ENCODE measurements around the gene BAAT.
"Not testable (repeated sequence)": the region's sequence is repeated elsewhere in the genome, so short reads cannot be mapped to it uniquely, and the experiment has no call there.

BAAT gene

GRCh38 chr9:101384873-101385536 is at the start of gene BAAT:
Gene BAAT, minus strand, starts transcription at chr9:101385006. Its CDS starts 13,602 bp downstream, at chr9:101371404.
- DNase-seq (ENCODE audit: low spot score), result not testable (repeated sequence)

- no peak for DNase-seq (ENCODE audit: low spot score)
These were observed 48.4 kb upstream of the BAAT start for GRCh38 chr9:101433229-101433628.

DNA sequence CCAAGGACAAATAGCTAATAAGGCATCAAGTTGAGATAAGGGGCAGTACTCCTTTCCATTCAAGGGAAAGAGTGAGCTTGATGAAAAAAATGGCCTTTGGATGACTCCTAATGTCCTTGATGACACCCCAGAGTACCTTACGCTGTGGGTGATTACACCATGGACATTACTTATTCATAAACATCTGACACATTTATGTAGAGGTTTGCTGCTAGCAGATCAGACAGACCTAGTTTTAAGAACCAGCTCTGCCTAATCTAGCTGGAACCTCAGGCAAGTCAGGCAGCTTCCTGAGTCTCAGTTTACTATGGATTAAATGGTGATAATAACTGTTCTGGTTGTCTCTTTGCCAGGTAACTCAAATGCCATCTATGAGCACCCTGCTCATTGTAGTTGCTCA is 47.9 kb upstream of the BAAT start:
- DNase-seq (ENCODE audit: low spot score), result no peak

DNA sequence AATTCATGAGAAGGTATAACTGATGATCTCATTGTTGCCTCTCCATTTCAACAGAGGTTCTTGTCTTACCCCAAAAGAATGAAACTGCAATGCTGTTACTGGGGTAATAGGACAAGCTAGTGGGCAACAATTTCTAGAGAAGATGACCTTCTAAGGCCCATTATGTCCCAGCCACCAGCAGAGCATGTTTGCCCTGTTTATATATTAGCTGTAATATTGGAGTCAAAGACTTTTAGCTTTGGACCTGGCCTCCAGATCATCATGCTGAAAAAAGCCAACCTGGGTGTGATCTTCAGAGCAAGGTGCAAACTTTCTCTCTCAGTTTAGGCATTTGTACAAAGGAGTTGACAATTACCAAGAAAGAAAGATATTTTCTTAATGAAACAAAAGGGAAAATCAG is 47.4 kb upstream of the BAAT start:
- DNase-seq (ENCODE audit: low spot score), result no peak

DNA sequence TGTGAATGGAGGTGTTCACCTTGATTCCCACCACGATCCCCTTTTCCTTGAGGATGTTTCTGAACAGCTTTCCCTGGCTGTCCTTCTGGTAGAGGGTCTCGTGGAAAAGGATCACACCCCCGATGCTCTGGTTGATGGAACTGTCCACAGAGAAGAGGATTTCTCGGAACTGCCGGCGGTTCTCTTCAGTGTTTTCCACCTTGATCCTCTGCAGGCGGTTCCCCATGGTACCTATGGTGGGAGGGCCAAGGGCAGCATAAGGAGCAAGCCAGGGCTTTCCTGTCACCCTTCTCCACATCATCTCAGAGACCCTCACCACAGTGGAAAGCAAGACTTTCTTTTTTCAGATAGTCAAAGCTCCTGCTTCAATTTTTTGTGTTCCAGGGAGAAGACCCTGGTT is 44.9 kb upstream of the BAAT start:
- no peak for DNase-seq (ENCODE audit: low spot score)

DNA sequence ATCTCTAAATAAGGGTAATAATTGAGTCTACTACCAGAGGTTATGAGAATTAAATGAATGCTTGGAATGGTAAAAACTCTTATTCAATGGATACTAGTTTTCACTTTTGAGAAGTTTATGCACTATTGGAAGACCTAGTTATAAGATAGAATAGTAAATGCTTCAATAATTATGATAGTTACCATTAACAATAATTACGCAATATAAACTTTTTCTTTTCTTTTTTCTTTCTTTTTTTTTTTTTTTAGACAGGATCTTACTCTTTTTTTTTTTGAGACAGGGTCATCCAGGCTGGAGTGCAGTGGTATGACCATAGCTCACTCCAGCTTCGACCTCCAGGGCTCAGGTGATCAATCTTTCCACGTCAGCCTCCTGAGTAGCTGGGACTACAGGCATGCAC is 44.1 kb upstream of the BAAT start:
- DNase-seq (ENCODE audit: low spot score), result no peak

GRCh38 chr9:101427957-101428655 is 43.3 kb upstream of the BAAT start:
- no peak for DNase-seq (ENCODE audit: low spot score)

GRCh38 chr9:101427358-101427757 is 42.6 kb upstream of the BAAT start:
- no peak for DNase-seq (ENCODE audit: low spot score)

DNA sequence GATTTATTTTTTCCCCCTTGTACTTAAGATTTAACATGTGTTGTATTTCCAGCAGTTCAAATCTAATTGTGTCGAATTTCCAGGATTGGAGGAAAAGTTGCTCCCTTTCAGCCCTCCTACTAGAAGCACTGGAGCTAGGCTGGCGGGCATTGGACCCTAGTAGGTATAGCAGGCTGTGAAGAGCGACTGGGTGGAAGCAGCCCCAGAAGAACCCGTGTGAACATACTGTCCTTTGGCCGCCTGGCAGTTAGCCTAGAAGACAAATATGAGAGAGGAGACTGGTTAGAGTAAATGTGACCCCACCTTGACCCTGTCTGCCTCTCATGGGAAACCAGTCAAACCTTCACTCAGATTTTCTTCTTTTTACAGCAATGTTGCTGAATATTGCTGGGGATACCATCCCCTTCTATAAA is 36.9 kb upstream of the BAAT start:
- no peak for DNase-seq (ENCODE audit: low spot score)

- no peak for DNase-seq (ENCODE audit: low spot score)
These were observed 35.1 kb upstream of the BAAT start for GRCh38 chr9:101419863-101420262.

DNA sequence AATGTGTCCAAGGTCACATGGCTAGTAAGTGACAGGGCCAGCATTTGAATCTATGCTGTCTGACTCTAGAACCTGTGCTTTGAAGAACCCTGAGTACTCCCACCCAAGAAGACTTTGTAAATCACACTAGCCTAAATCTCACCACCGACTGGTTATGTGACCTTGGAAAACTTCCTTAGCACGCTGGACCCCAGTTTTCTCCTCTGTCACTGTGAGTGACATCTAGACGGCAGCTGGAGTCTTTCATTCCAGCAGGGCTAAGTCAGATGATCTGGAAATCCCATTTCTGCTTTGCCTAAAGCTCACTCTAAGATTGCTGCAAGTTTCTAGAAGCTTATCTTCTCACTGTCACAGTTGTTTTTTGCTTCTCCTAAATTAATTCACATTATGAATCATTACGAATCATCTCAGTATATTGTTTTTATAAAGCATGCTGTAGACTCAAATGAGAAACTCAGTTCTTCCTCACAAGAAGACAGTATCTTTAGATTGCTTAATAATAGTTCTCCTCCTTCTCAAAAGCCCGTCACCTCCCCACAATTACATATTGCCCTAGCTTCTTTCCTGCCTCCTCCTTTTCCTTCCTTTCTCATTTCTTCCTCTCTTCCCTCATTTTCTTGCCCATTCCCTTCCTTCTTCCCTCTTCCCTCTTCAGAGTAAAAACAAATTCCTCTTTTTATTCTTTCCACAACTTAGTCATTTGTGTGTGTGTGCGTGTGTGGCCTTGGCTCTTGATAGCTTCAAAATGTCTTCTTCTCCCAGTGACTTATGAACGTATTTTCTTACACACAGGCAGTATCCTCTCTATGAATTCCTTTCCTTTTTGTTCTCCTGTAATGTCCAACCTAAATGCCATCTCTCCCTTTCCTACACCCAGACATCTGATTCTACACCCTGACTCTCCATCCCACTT is 34.0 kb upstream of the BAAT start:
- no peak for DNase-seq (ENCODE audit: low spot score)

DNA sequence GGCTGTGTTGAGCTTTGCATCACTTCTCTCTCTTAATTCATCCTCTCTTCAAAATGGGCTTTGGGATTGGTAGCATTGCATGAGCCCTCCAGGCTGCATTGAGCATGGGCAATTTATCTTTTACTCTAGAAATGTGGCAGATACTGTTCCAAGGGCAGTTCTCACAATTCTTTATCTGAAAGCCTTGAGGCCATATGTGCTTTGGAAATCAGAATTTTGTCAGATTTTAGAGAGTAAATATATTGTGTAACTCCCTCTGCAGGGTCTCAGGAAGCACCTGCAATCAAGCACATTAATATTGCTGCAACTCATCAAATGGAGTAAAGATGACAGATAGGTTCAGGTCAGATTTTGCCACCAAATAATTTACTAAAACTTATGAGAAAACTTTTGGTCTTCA is 33.2 kb upstream of the BAAT start:
- DNase-seq (ENCODE audit: low spot score), result no peak

DNA sequence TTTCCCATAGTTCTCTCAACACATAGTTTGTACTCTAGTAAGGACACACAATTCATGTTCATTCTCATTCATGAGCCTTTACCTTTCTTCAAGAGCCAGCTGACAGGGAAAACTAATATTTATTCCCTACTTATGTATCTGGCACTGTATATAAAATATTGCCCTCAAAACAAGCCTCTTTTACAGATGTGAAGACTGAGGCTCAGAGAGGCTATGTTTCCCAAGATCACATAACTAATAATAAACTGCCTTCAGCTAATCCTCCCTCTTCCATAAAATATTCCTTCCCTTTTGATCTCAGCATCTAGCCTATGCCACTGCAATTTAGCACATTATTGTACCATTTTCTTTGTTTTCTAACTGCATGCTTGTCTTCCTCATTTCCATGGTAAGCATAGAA is 32.6 kb upstream of the BAAT start:
- DNase-seq (ENCODE audit: low spot score), result no peak

- DNase-seq (ENCODE audit: low spot score), result no peak
These were observed 30.8 kb upstream of the BAAT start for GRCh38 chr9:101415578-101415977.

- no peak for DNase-seq (ENCODE audit: low spot score)
These were observed 30.0 kb upstream of the BAAT start for GRCh38 chr9:101414839-101415238.

DNA sequence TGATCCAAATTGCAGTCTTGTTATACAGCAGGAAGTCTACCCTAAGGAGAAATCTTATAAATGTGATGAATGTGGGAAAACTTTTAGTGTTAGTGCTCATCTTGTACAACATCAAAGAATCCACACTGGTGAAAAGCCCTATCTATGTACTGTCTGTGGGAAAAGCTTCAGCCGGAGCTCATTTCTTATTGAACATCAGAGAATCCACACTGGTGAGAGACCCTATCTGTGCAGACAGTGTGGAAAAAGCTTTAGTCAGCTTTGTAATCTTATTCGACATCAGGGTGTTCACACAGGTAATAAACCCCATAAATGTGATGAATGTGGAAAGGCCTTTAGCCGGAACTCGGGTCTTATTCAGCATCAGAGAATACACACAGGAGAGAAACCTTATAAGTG is 24.3 kb upstream of the BAAT start:
- no peak for DNase-seq (ENCODE audit: low spot score)

GRCh38 chr9:101408374-101409078 is 23.7 kb upstream of the BAAT start:
- DNase-seq (ENCODE audit: low spot score), result no peak

GRCh38 chr9:101403516-101404285 is 18.9 kb upstream of the BAAT start:
- no peak for DNase-seq (ENCODE audit: low spot score)

- no peak for DNase-seq (ENCODE audit: low spot score)
These were observed 15.3 kb upstream of the BAAT start for GRCh38 chr9:101400120-101400519.

GRCh38 chr9:101399643-101399970 is 14.8 kb upstream of the BAAT start:
- DNase-seq (ENCODE audit: low spot score), result no peak

DNA sequence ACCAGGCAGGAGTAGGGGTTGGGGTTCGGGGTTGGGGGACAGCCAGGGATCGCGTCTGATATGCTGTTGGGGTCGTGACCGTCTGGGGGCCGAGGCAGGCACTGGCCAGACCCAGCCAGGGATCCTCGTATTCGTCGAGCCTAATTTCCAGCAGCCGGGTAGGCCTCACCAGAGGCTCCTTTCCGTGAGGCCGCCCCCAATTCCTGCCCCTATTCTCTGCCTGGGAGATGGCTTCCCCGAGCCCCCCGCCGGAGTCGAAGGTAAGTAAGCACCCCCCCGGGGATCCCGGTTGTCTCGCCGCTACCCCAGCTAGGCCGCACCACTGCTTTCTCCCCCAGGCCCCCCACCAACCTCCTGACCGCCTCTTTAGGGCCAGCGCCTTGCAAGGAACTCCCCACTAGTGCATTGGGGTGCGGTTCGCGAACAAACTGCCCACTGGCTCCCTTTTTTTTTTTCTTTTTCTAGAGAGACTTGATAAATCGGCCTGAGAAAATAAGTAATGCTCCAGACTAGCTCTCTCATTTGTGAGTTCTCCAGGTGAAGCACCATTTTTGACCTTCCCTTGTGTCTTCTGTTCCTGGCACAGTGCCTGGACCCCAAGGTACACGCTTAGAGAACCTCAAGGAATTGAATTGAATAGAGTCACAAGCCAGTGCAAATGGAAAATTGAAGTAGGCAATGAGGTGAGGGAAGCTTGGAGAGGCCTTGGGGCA is 14.3 kb upstream of the BAAT start:
- no peak for DNase-seq (ENCODE audit: low spot score)

All from activated CD4-positive, alpha-beta T cell treated with anti-CD3 and anti-CD28 coated beads, Interleukin-2, Interleukin-4, amounts not matched to agents 100 ng/mL and 50 ng/mL, durations not matched to agents 16 hours and 8 hours (primary cell).